Posterior cingulate gyrus (tissue), 11 donors: ENCODE data around the gene MYO5B.

Source experiments
- DNase-seq, 10 donors: peaks; one replicate each; pipeline versions ENCODE4 v3.0.0 to v3.0.0-alpha.2; 2020 to 2021; ENCODE audit warnings: mixed read lengths in 3 of 10
- intact Hi-C: fragments of 100-400 bp; cut with DNase I; formaldehyde crosslinking; loops from one replicate; pipeline ENCODE4 v1.15.1; 2023

Gene MYO5B

GRCh38 chr18:50033004-50033403, 161.9 kb downstream of the MYO5B start:
- intact Hi-C loops, result no loop called here
- no peak for DNase-seq

GRCh38 chr18:50030146-50030545, 164.8 kb downstream of the MYO5B start:
- intact Hi-C loops, result no loop called here
- DNase-seq, result no peak

- intact Hi-C loops, result no loop called here
- no peak for DNase-seq
Measured at GRCh38 chr18:50027996-50028395, 167.0 kb downstream of the MYO5B start.

DNA sequence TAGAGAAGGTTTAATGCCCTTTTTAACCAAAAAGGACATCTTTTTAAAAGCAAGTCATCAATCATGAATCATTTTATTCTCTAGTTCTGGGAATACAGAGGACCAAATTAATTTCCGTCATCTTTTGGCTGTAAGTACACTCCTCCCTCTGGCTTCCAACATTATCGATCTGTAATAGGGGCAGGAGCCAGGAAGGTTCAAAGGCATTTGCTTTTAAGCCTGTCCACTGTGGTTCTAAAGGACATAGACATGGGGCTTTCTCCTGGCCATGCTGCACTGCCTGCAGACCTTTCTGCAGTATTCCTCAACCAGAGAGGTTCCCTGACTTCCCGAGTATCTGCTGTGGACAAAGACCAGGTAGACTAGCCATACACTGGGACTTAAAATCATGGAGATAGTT, 170.5 kb downstream of the MYO5B start:
- DNase-seq, result no peak
- intact Hi-C loops, result no loop called here

GRCh38 chr18:50022985-50023384, 172.0 kb downstream of the MYO5B start:
- no peak for DNase-seq
- intact Hi-C loops, result no loop called here

- DNase-seq, result no peak
- intact Hi-C loops, result no loop called here
Measured at GRCh38 chr18:50014606-50015005, 180.3 kb downstream of the MYO5B start.

DNA sequence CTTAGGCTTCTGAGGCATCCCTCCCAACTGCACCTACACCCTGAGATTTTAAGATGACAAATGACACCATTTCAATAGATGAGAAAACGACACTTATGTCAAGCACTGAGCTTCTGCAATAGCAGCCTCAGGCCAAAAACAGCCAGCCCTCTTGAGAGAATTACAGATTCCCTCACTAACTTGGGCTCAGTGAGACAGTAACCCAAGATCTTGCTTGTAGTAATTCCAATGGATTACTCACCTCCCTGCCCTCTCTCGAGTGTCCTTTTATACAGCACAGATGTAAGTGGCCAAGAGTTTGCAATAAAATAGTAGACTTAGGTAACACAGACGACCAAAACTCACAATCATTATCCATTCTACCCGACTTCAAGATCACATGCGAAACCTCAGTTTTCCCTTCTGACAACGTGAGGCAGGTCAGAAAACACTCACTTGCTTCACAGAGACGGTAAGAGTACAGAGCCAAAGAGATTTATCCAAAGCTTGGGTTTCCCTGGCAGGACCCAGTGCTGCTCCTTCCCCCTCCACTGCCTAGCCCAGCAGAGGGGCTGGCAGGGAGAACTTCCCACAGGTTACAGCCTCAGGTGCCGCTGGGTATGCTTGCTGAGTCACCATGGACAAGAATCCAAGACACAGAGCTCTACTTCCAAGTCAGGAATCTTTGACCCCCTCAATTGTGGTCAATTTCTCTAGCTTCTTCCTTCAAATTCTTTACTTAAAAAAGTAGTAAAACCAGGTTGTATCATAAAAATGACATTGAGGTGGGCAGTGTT, 181.4 kb downstream of the MYO5B start:
- intact Hi-C loops, result no loop called here
- DNase-seq, result no peak

DNA sequence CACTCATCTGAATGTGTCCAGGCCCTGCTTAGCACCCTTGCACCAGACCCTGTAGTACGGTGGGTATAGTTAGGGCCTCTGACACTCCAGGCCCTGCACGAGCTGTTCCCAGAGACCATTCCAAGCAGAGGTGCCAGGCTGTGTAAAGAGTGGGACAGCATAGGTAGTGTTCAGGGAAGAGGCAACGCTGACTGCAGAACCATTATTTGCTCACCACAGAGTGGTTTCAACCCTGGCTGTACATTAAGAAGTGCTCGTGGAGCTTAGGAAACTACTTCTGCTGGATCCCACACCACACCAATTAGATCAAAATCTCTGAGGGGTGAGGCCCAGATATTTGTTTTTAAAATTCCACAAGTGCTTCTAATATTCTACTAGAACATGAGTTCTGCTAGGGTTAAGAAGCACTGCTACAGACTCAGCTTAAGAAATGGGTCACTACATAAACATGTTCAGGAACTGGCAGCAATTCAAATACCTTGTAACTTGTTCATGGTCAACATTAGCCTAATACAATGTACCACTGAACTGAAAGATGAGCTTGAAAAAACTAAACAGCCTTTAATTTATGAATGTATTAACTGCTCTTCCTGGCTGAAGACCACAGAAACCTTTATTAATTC, 183.0 kb downstream of the MYO5B start:
- no peak for DNase-seq

DNA sequence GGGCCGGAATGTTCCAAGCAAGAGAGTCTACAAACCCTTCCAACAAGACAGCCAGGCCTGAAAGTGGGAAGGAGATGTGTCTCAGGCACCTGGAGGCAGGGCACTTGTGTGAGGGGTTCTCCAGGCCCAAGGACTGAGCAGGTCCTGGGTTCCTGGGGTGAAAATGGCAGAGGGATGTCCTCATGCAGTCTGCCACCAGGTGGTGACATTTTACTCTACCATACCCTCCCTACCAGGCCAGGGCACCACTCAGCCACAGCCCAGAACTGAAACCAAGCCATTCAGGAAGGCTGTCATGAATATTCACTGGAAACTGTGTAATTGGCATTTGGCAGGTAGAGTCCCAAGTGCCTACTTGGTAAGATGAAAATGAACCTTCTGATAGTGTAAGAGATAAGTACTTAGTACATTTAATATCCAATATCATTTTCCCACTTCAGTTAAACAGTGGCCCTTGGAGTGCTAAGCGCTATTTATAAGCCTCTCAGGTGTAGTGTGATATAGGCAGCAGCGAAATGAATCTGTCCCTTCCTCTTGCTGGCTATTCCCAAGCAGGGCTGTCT, 185.1 kb downstream of the MYO5B start:
- intact Hi-C loops, result no loop called here
- DNase-seq, result peak in 3 of 10 donors; percentile 21 to 82 (median 36)

More for the DNA sequence above, 183.0 kb downstream of the MYO5B start:
- intact Hi-C loops, result no loop called here

- no peak for DNase-seq
- intact Hi-C loops, result no loop called here
Measured at GRCh38 chr18:50008306-50008705, 186.6 kb downstream of the MYO5B start.

GRCh38 chr18:50006470-50007046, 188.4 kb downstream of the MYO5B start:
- DNase-seq, result no peak
- intact Hi-C loops, result no loop called here

- DNase-seq, result no peak
- intact Hi-C loops, result no loop called here
Measured at GRCh38 chr18:50004013-50004412, 190.9 kb downstream of the MYO5B start.

GRCh38 chr18:50002781-50003180, 192.2 kb downstream of the MYO5B start:
- intact Hi-C loops, result no loop called here
- DNase-seq, result no peak

DNA sequence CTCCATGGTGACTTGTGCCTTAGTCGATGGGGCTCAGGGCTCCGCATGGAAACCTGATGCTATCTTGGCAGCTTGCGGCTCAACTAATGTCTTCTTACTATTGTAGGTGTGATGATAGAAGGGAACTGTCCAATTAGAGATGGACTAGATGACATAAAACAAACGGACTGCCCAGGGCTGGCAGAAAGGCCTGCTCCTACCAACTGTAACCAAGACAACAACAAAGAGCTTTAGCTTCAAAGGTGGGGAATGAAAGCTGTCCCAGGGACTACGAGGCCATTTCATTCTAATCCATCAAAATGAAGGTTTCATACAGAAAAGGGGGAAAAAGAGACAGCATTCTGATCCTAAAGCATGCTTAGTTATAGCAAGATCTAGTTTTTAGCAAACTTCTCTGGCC, 194.7 kb downstream of the MYO5B start:
- intact Hi-C loops, result no loop called here
- no peak for DNase-seq

- intact Hi-C loops, result no loop called here
- no peak for DNase-seq
Measured at GRCh38 chr18:49999128-49999527, 195.8 kb downstream of the MYO5B start.

- intact Hi-C loops, result no loop called here
- DNase-seq, result no peak
Measured at GRCh38 chr18:49997558-49997957, 197.4 kb downstream of the MYO5B start.

- intact Hi-C loops, result no loop called here
- DNase-seq, result no peak
Measured at GRCh38 chr18:49994410-49994809, 200.5 kb downstream of the MYO5B start.

GRCh38 chr18:49993299-49993698, 201.6 kb downstream of the MYO5B start:
- DNase-seq, result no peak
- intact Hi-C loops, result no loop called here

GRCh38 chr18:49988733-49989132, 206.2 kb downstream of the MYO5B start:
- no peak for DNase-seq
- intact Hi-C loops, result no loop called here

- intact Hi-C loops, result no loop called here
- no peak for DNase-seq
Measured at GRCh38 chr18:49988101-49988500, 206.8 kb downstream of the MYO5B start.

GRCh38 chr18:49985236-49985635, 209.7 kb downstream of the MYO5B start:
- intact Hi-C loops, result no loop called here
- DNase-seq, result no peak

GRCh38 chr18:49980896-49981295, 214.1 kb downstream of the MYO5B start:
- intact Hi-C loops, result no loop called here
- DNase-seq, result peak in 1 of 10 donors; percentile 77
